Activated T-cell treated with anti-CD3 and anti-CD28 coated beads, Interleukin-2, amount 50 U/mL, for 72 hours (primary cell): Measurements from ENCODE around the gene NLRP9. TPM values are rescaled to one million over a fixed set of nuclear protein-coding genes. Genes with fewer than 3 reads are reported as not detected.
A peak's percentile ranks its signal among the peaks of the same experiment; 100 is the strongest.
"Not testable (repeated sequence)": the region's sequence is repeated elsewhere in the genome, so short reads cannot be mapped to it uniquely, and the experiment has no call there.

ENCODE experiments used
- ATAC-seq, 2 donors: fragments of 150-1000 bp; cut with Tn5 transposase; replicated peaks in 1 of 2; 2 replicates each; pipeline ENCODE4 v1.10.0; 2021; ENCODE audit warnings: moderate library complexity in 2 of 2, mild to moderate bottlenecking in 1 of 2
- DNase-seq, 2 donors: peaks; one replicate each; pipeline ENCODE4 v3.0.0; 2021 to 2022; ENCODE audit warnings: mixed read lengths in 1 of 2
- H3K27ac Mint-ChIP-seq: one replicate; pipeline ENCODE4 v1.8.0; 2022; ENCODE audit warnings: mild to moderate bottlenecking, moderate library complexity, mixed read lengths
- H3K27me3 Mint-ChIP-seq: one replicate; pipeline ENCODE4 v1.8.0; 2022; ENCODE audit warnings: low read depth, mixed read lengths
- H3K36me3 Mint-ChIP-seq, 2 donors: one replicate each; pipeline ENCODE4 v1.8.0; 2022; ENCODE audit warnings: mixed read lengths in 2 of 2, mild to moderate bottlenecking in 1 of 2; ENCODE audit not compliant: insufficient read depth in 2 of 2
- H3K4me1 Mint-ChIP-seq: one replicate; pipeline ENCODE4 v1.8.0; 2022; ENCODE audit warnings: low read depth, mixed read lengths
- H3K4me3 Mint-ChIP-seq, 2 donors: one replicate each; pipeline ENCODE4 v1.8.0; 2022; ENCODE audit warnings: mild to moderate bottlenecking in 2 of 2, mixed read lengths in 2 of 2, moderate library complexity in 2 of 2
- H3K9me3 Mint-ChIP-seq, 2 donors: one replicate each; pipeline ENCODE4 v1.8.0; 2022; ENCODE audit warnings: mixed read lengths in 2 of 2
- total RNA-seq, 2 donors: library from RNA; stranded (reverse); gene quantifications; one replicate each; pipeline ENCODE4 v1.2.3, GENCODE V29; 2022

NLRP9 gene
- not detected for total RNA-seq

DNA sequence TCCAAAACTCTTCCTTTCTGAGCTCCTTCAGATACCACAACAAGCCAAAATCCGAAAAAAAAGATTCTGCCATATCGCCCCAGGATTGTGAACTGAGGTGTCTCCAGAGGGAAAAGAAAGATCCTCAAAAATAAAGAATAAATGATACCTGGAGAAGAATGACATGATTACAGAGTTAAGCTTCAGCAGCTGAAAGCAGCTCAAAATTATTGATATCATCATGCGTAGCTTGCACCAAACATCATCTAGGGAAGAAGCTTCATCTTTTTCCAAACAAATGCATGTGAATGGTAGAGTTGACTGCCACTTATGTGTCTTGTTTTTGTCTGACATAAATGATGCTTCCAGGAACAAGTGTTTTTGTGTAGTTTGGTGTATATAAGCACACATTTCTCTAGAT lies at the start of gene NLRP9:
NLRP9 (minus strand) TSS at position 101 of the 400 bp plus-strand sequence; CDS start at position 73, 28 bp downstream.
- Mint-ChIP-seq H3K4me1 (no peaks in the 10 kb centered on the region), H3K27me3 (peaks cover 11% of the 10 kb centered on the region), H3K36me3 (no peaks in the 10 kb centered on the region), H3K4me3 (no peak within 1 kb of the TSS), H3K27ac (no peak within 1 kb of the TSS), H3K9me3 (no peaks in the 10 kb centered on the region)
- ATAC-seq = no peak
- DNase-seq = no peak

- Mint-ChIP-seq H3K27ac (no peak overlapping the region), H3K4me3 (no peak overlapping the region), H3K27me3 (peaks cover 16% of the 10 kb centered on the region), H3K36me3 (no peaks in the 10 kb centered on the region), H3K4me1 (no peaks in the 10 kb centered on the region), H3K9me3 (no peaks in the 10 kb centered on the region)
- DNase-seq (no peak), ATAC-seq (no peak)
Measured at GRCh38 chr19:55781112-55781511, 42.9 kb upstream of the NLRP9 start.

- no peaks in the 10 kb centered on the region for H3K9me3 Mint-ChIP-seq
- ATAC-seq (no peak), DNase-seq (no peak)
- no peaks in the 10 kb centered on the region for H3K4me1 Mint-ChIP-seq
- no peak overlapping the region for H3K27ac Mint-ChIP-seq
- H3K27me3 Mint-ChIP-seq = peaks cover 16% of the 10 kb centered on the region
- no peaks in the 10 kb centered on the region for H3K36me3 Mint-ChIP-seq
- H3K4me3 Mint-ChIP-seq = no peak overlapping the region
Measured at GRCh38 chr19:55778331-55778730, 40.1 kb upstream of the NLRP9 start.

GRCh38 chr19:55777528-55777927 lies 39.3 kb upstream of the NLRP9 start:
- no peak overlapping the region for H3K4me3 Mint-ChIP-seq
- no peaks in the 10 kb centered on the region for H3K9me3 Mint-ChIP-seq
- H3K4me1 Mint-ChIP-seq = no peaks in the 10 kb centered on the region
- ATAC-seq (no peak), DNase-seq (peak in 1 of 2 donors; percentile 12)
- H3K27ac Mint-ChIP-seq = no peak overlapping the region
- peaks cover 16% of the 10 kb centered on the region for H3K27me3 Mint-ChIP-seq
- H3K36me3 Mint-ChIP-seq = no peaks in the 10 kb centered on the region

DNA sequence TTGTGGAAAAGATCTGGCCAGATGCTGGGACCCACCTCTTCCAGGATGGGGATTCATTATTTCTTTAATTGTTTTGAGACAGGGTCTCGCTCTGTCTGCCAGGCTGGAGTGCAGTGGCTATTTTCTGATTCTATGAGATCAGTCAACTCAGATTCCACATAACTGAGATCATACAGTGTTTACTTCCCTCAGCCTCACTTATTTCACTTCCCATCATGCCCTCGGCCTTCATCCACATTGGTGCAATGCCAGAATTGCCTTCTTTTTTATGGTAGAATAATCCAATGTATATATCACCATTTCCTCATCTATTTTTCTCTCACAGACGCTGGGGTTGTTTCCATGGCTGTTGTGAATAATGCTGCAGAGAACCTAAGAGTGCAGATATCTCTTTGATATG lies 31.4 kb upstream of the NLRP9 start:
- not testable (repeated sequence) for DNase-seq, H3K9me3 Mint-ChIP-seq, H3K4me1 Mint-ChIP-seq, H3K4me3 Mint-ChIP-seq, ATAC-seq, H3K36me3 Mint-ChIP-seq, H3K27ac Mint-ChIP-seq
- peaks cover 11% of the 10 kb centered on the region for H3K27me3 Mint-ChIP-seq

- not testable (repeated sequence) for H3K4me1 Mint-ChIP-seq, H3K9me3 Mint-ChIP-seq, H3K36me3 Mint-ChIP-seq, H3K4me3 Mint-ChIP-seq, DNase-seq, H3K27ac Mint-ChIP-seq, ATAC-seq
- H3K27me3 Mint-ChIP-seq = peaks cover 11% of the 10 kb centered on the region
Measured at GRCh38 chr19:55768818-55769217, 30.6 kb upstream of the NLRP9 start, which contains the start of gene RFPL4AL1. RFPL4AL1 (plus strand) TSS chr19:55769118; CDS start chr19:55771805, 2,687 bp downstream.

DNA sequence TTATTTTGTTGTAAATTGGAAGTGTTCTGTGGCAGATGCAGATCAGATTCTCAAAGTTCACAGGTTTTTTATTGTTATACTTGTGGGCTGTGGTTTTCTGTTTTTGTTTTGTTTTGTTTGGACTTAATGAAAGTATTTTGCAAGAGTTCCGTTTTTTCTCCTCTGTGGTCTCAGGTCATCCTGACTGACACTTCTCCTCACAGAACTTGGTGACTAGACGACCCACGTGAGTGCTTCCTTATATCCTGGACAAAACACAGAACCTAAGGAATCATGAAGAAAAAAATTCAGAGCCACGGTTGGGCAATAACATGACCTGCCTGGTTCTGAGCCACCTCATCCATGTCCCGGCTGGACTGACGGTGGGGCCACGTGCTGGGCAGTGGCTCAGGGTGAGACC lies 28.3 kb upstream of the NLRP9 start:
- Mint-ChIP-seq H3K9me3 (peaks cover 3% of the 10 kb centered on the region in 2 donors), H3K4me1 (no peaks in the 10 kb centered on the region), H3K4me3 (no peak overlapping the region), H3K27ac (no peak overlapping the region), H3K27me3 (peaks cover 9% of the 10 kb centered on the region), H3K36me3 (no peaks in the 10 kb centered on the region)
- ATAC-seq (no peak), DNase-seq (no peak)

DNA sequence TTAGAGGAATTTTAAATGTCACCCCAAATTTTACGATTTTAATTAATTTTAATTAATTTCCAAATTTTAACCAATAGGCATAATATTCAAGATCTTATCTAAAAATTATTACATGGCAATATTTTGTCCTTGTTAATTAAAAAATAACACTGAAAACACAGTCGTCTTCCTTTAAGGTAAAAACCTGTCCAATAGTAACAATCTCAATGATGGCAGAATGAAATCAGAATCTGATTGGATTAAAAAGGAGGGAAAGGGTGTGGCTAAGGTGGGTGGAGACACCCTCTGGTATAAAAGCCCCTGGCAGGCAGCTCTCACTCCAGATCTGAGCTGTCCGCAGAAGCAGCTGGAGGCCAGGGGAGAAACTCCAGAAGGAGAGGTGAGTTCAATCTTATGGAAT lies 20.6 kb upstream of the NLRP9 start, which contains the start of gene RFPL4A:
RFPL4A (plus strand) TSS at position 301 of the 400 bp plus-strand sequence. CDS start 2,704 bp downstream, outside the sequence.
- ATAC-seq, H3K27me3 Mint-ChIP-seq, DNase-seq, H3K4me3 Mint-ChIP-seq, H3K9me3 Mint-ChIP-seq, H3K36me3 Mint-ChIP-seq, H3K27ac Mint-ChIP-seq, H3K4me1 Mint-ChIP-seq: not testable (repeated sequence)

GRCh38 chr19:55756808-55757207 lies 18.6 kb upstream of the NLRP9 start:
- ATAC-seq, H3K9me3 Mint-ChIP-seq, H3K27me3 Mint-ChIP-seq, H3K36me3 Mint-ChIP-seq, H3K27ac Mint-ChIP-seq, H3K4me1 Mint-ChIP-seq, DNase-seq, H3K4me3 Mint-ChIP-seq: not testable (repeated sequence)

DNA sequence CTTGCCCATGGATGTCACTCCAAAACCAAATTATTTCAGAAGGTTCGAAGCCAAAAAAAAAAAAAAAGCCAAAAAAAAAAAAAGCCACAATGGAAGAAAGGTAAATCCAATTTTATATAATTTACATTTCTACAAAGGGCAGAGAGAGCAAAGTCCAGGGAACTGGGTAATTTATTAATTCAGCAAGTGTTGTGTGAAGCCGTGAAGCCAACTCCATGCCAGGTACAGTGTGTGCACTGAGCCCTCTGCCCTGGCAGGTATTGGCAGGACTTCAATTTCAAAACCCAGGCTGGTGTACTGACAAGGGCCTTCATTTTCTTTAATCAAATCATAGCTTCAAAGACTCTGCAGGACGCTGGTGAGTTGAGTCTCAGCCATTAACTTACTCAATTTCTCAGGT lies 15.2 kb upstream of the NLRP9 start:
- no peaks in the 10 kb centered on the region for H3K4me1 Mint-ChIP-seq
- H3K27ac Mint-ChIP-seq = no peak overlapping the region

GRCh38 chr19:55750715-55751114 lies 12.5 kb upstream of the NLRP9 start:
- ATAC-seq (no peak), DNase-seq (no peak)
- Mint-ChIP-seq H3K4me1 (no peaks in the 10 kb centered on the region), H3K27me3 (peaks cover 7% of the 10 kb centered on the region), H3K27ac (no peak overlapping the region), H3K4me3 (no peak overlapping the region), H3K36me3 (no peaks in the 10 kb centered on the region), H3K9me3 (no peaks in the 10 kb centered on the region)

More for the DNA sequence above, 15.2 kb upstream of the NLRP9 start:
- H3K4me3 Mint-ChIP-seq = no peak overlapping the region
- DNase-seq (no peak), ATAC-seq (no peak)
- no peaks in the 10 kb centered on the region for H3K9me3 Mint-ChIP-seq
- H3K36me3 Mint-ChIP-seq = no peaks in the 10 kb centered on the region
- H3K27me3 Mint-ChIP-seq = peaks cover 7% of the 10 kb centered on the region

DNA sequence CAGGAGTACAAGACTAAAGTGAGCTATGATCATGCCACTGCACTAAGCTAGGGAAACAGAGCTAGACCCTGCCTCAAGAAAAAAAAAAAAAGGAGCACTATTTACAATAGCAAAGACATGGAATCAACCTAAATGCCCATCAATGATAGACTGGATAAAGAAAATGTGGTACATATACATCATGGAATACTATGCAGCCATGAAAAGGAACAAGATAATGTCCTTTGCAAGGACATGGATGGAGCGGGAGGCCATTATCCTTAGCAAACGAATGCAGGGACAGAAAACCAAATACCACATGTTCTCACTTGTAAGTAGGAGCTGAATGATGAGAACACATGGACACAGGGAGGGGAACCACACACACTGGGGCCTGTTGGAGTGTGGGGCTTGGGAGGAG lies 7.8 kb downstream of the NLRP9 start:
- H3K36me3 Mint-ChIP-seq, DNase-seq, H3K4me1 Mint-ChIP-seq, H3K27ac Mint-ChIP-seq, H3K4me3 Mint-ChIP-seq, ATAC-seq, H3K27me3 Mint-ChIP-seq, H3K9me3 Mint-ChIP-seq: not testable (repeated sequence)

- no peaks in the 10 kb centered on the region for H3K4me1 Mint-ChIP-seq
- H3K27ac Mint-ChIP-seq = no peak overlapping the region
- H3K9me3 Mint-ChIP-seq = peaks cover 14 to 15% of the 10 kb centered on the region in 2 donors
- no peak for DNase-seq
- H3K4me3 Mint-ChIP-seq = no peak overlapping the region
- peaks cover 33% of the 10 kb centered on the region for H3K27me3 Mint-ChIP-seq
- no peak for ATAC-seq
- H3K36me3 Mint-ChIP-seq = peaks cover 8 to 11% of the 10 kb centered on the region in 2 donors
Measured at GRCh38 chr19:55723491-55723890, 14.7 kb downstream of the NLRP9 start.

- no peak overlapping the region for H3K27ac Mint-ChIP-seq
- DNase-seq (no peak), ATAC-seq (no peak)
- no peaks in the 10 kb centered on the region for H3K4me1 Mint-ChIP-seq
- H3K27me3 Mint-ChIP-seq = peaks cover 48% of the 10 kb centered on the region
- peaks cover 8 to 11% of the 10 kb centered on the region in 2 donors for H3K36me3 Mint-ChIP-seq
- H3K9me3 Mint-ChIP-seq = peaks cover 14 to 15% of the 10 kb centered on the region in 2 donors
- H3K4me3 Mint-ChIP-seq = no peak overlapping the region
Measured at GRCh38 chr19:55720801-55721200, 17.4 kb downstream of the NLRP9 start.
